GM15510 (cell line): ENCODE results near the gene LTN1.
A peak's percentile ranks its signal among the peaks of the same experiment; 100 is the strongest.

Experiments used
- POLR2A ChIP-seq: IDR thresholded peaks from 3 replicates; pipeline ENCODE4 v1.6.1; 2011; ENCODE audit warnings: borderline replicate concordance; ENCODE audit not compliant: insufficient read length; ENCODE audit errors: extremely low read depth

Gene LTN1

DNA sequence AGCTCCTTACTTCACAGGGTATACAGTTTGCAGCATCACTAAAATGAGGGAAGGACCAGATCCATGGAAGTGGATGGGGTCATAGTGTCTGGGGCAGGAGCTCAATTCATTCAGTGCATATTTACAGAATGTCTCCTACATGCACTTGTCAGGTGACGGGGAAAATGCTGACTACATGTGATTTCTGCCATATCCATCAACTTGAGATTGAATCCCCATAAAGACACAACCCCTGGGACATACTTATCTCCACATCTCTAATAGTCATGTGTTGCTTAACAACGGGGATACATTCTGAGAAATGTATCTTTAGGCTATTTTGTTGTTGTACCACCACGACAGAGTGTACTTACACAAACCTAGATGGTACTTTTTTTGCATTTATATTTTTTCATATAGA is 14.5 kb upstream of the LTN1 start:
- TF ChIP-seq POLR2A = no peak

DNA sequence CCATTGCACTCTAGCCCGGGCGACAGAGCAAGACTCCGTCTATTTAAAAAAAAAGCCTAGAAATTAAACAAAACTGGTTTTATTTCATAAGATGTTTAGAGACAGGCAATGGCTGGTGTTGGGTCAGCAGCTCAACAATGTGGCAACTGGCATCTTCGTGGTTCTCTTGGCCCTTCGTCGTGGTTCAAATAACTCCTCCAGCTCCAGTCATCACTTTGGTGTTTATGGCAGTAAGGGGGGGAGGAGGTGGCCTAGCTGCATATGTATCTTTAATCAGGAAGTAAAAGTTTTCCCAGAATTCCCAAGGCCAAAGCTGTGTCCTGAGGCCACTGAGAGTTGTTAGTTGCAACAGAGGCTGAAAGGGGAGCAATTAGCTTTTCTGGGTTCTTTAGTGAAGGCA is 13.0 kb upstream of the LTN1 start:
- TF ChIP-seq POLR2A = no peak

GRCh38 chr21:29002442-29003144 is 9.9 kb upstream of the LTN1 start:
- peak; percentile 99 for TF ChIP-seq POLR2A

- no peak for TF ChIP-seq POLR2A
Observed at GRCh38 chr21:28993293-28993629, 584 bp upstream of the LTN1 start.

DNA sequence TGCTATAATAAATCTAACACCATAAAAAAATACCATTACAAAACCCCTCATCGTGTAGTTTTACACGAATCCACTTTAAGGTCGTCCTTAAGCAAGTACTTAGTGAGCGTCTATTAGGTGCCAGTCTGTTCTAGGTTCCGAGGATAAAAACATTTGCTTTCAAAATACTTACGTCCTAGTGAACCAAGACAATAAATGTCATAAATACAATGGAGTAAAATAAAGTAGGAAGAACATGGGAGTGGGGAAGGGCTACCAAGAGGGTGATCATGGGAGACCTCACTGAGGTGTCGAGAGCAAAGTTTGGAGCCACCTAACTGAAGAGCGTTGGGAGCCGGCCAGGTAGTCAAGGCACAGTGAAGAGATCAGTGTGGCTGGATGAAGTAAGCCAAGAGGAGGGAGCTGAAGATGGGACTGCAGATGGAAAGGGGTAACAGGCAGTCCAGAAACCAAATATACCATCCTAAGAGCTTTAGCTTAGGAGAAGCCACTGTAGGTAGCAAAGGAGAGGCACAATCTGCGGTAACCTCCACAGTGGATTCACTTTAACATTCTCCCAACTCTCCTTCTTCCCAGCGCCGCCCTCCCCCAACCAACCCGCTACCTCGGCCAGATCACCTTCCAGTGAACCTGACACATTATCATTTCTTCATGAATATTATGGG is 684 bp downstream of the LTN1 start:
- no peak for TF ChIP-seq POLR2A

DNA sequence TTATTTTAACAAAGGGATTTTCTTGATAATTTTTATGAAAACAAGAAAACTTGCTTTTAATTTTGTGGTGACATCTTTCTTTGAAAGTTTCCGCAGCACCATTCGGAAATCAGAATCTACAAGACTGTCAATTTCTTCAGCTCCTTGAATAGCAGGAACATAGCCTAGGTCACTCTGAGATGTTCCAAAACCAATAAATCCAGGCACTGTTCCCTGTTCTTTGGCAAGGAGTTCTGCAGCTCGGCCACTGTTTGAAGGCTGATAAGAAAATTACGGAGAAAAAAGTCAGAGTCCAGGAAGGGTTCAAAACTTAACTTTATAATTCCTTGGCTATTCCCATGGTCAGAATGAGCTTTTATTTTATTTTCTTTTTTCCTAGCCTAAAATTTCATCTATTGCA is 6.0 kb downstream of the LTN1 start:
- TF ChIP-seq POLR2A = no peak

- no peak for TF ChIP-seq POLR2A
Observed at GRCh38 chr21:28982637-28983036, 10.0 kb downstream of the LTN1 start.

DNA sequence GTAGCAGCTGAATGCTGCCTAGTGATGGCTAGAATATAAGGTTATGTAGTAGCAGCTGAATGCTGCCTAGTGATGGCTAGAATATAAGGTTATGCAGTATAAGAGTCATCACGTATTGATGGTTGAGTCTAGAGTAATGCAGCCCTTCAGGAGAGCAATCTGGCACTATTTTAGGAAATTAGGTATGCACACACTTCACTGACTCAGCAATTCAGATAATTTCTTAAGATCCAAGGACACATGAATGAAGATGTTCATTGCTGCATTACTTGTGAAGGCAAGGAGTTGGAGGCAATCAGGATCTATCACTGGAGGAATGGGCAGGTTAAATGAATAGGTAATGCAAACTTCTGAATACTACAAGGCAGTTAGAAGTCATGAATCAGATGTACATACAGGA is 13.6 kb downstream of the LTN1 start:
- no peak for TF ChIP-seq POLR2A

- no peak for TF ChIP-seq POLR2A
Observed at GRCh38 chr21:28975397-28975796, 17.3 kb downstream of the LTN1 start.

DNA sequence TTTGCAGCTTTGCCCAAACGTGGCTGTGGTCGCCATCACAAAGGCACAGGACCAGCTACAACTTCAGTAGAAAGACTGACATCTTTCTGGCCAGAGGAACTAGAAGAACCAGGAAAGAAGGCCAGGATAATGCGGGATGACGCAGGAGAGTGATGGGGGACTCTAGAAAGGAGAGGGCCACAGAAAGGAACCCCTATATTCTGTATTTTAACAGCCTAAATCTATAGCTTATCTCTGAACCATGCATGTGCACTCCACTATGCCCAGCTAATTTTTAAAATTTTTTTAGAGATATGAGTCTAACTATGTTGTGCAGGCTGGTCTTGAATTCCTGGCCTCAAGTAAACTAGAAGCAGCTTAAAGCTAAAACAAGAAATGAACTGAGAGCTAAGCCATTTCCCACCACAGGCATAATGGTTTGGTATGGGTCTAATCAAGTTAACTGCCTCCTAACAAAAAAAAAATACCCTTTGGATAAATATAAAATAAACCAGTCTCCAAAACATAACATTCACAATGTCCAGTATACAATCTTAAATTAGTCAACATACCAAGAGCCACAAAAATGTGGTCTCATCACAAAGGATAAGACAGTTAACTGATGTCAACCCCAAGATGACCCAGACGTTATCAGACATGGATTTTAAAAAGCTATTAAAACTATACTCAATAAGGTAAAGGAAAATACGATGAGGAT is 18.0 kb downstream of the LTN1 start:
- no peak for TF ChIP-seq POLR2A

GRCh38 chr21:28972398-28972797 is 20.3 kb downstream of the LTN1 start:
- no peak for TF ChIP-seq POLR2A

GRCh38 chr21:28971171-28971570 is 21.5 kb downstream of the LTN1 start:
- TF ChIP-seq POLR2A = no peak

- no peak for TF ChIP-seq POLR2A
Observed at GRCh38 chr21:28963831-28964230, 28.8 kb downstream of the LTN1 start.

DNA sequence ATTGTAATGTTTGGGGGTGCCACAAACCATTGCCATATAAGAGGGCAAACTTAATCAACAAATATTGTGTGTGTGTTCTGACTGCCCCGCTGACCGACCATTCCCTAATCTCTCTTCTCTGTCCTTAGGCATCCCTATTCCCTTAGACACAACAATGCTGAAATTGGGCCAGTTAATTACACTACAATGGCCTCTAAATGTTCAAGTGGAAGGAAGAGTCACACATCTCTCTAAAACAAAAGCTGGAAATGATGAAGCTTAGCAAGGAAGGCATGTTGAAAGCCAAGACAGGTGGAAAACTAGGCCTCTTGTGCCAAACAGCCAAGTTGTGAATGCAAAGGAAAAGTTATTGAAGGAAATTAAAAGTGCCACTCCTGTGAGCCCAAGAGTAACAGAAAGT is 30.2 kb downstream of the LTN1 start:
- TF ChIP-seq POLR2A = no peak

GRCh38 chr21:28961927-28962326 is 30.8 kb downstream of the LTN1 start:
- TF ChIP-seq POLR2A = no peak

DNA sequence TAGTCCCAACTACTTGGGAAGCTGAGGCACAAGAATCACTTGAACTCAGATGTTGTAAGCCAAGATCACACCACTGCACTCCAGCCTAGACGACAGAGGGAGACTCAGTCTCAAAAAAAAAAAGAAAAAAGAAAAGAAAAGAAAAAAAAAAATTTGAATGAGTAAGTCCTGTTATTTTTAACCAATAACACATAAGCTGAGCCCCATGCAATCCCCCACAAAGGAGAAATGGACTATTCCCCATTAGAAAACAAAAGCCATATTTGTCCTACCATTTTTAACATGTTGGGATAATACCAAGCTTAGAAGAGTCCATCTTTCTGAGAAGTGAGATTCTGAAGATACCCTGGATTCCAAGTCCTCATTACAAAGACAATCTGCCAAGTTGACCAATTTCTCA is 32.4 kb downstream of the LTN1 start:
- no peak for TF ChIP-seq POLR2A
